KOPT-K1 (cell line): ENCODE data around the gene PTGFRN.

Experiments
- H3K27ac ChIP-seq: fragments of 200-600 bp; sonication (generic); 2 replicates; pipeline ENCODE4 v1.5.1; 2016; ENCODE audit warnings: antibody characterized with exemption, mild to moderate bottlenecking, low read depth, low read length; ENCODE audit not compliant: poor library complexity, severe bottlenecking
- H3K36me3 ChIP-seq: fragments of 200-600 bp; sonication (generic); 2 replicates; pipeline ENCODE4 v1.5.1; 2017; ENCODE audit warnings: antibody characterized with exemption, mild to moderate bottlenecking, low read length, moderate library complexity; ENCODE audit not compliant: insufficient read depth
- H3K9me3 ChIP-seq: fragments of 200-600 bp; sonication (generic); 2 replicates; pipeline ENCODE4 v1.5.1; 2017; ENCODE audit warnings: antibody characterized with exemption, low read length, mild to moderate bottlenecking; ENCODE audit not compliant: insufficient read depth, poor library complexity, severe bottlenecking

The PTGFRN gene

DNA sequence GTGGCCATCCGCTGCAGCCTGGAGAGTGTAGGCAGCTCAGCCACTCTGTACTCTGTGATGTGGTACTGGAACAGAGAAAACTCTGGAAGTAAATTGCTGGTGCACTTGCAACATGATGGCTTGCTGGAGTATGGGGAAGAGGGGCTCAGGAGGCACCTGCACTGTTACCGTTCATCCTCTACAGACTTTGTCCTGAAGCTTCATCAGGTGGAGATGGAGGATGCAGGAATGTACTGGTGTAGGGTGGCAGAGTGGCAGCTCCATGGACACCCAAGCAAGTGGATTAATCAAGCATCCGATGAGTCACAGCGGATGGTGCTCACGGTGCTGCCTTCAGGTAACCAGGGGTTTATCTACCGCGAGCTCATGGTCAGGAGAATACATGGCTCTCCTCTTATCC, 115.9 kb downstream of the PTGFRN start:
- Histone ChIP-seq H3K9me3 (no peaks in the 10 kb centered on the region), H3K27ac (no peak overlapping the region), H3K36me3 (no peaks in the 10 kb centered on the region)

- no peaks in the 10 kb centered on the region for H3K9me3 ChIP-seq
- no peak overlapping the region for H3K27ac ChIP-seq
- no peaks in the 10 kb centered on the region for H3K36me3 ChIP-seq
Observed at GRCh38 chr1:117026361-117026760, 116.6 kb downstream of the PTGFRN start.

DNA sequence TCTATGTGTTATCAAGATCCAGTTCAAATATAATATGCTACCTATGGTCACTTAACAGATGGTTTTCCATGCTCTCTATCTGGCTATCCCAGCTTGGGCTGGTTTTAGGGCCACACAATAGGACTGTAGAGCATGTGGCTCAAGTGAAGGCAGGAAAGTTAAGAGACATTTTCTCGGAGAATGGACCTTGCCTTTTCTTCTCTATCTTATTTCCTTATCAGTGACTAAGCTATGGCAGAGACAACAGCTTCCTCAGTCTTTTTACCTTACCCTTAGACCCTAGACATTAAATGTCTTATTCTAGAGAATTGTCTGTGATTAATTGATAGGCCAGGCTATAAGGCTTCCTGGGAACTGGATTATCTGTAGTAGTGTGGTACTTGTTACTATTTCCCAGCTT, 120.0 kb downstream of the PTGFRN start:
- Histone ChIP-seq H3K9me3 (no peaks in the 10 kb centered on the region), H3K36me3 (no peaks in the 10 kb centered on the region), H3K27ac (no peak overlapping the region)

- H3K9me3 ChIP-seq = no peaks in the 10 kb centered on the region
- no peak overlapping the region for H3K27ac ChIP-seq
- H3K36me3 ChIP-seq = no peaks in the 10 kb centered on the region
Observed at GRCh38 chr1:117030271-117030877, 120.7 kb downstream of the PTGFRN start.

GRCh38 chr1:117032266-117032665, 122.5 kb downstream of the PTGFRN start:
- no peaks in the 10 kb centered on the region for H3K36me3 ChIP-seq
- H3K27ac ChIP-seq = no peak overlapping the region
- no peaks in the 10 kb centered on the region for H3K9me3 ChIP-seq

DNA sequence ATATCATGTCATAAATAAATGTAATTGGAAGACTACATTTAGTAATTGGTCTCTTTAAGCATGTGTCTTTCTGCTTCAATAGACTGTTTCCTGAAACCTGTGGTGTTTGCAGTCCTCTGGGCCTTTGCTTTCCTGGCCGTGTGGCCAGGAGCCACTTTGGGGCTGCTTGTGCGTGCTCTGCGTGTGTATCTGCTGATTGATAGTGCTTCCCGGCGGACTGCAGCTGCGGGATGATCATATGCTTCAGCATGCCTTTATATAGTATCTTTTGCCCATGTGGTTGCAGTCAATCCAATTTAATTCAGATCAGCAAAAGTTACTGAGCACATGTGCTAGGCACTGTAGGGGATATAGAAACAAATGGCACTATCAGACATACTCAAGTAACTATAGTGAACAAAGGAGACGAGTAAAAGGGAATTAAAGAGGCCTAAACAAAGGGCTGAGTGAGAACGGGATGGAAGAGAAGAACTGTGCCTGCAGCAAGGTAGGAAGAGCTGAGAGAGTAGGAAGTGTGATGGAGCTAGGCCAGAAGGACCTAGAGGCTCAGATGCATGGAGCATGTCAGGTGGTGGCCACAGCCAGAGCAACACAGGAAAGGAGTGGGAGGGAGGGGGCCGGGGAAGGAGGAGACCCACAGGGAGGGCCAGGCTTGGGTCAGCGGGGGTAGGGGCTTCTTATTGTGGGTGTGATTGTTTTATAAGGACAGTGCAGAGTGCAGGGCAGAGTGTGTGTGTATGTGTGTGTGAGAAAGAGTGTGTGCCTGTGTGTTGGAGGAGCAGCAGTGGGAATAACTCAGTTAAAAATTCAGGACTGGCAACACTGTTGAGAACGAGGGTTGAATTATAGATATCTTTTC, 123.2 kb downstream of the PTGFRN start:
- no peaks in the 10 kb centered on the region for H3K9me3 ChIP-seq
- no peak overlapping the region for H3K27ac ChIP-seq
- no peaks in the 10 kb centered on the region for H3K36me3 ChIP-seq

GRCh38 chr1:117033772-117034171, 124.1 kb downstream of the PTGFRN start:
- Histone ChIP-seq H3K27ac (no peak overlapping the region), H3K9me3 (no peaks in the 10 kb centered on the region), H3K36me3 (no peaks in the 10 kb centered on the region)

DNA sequence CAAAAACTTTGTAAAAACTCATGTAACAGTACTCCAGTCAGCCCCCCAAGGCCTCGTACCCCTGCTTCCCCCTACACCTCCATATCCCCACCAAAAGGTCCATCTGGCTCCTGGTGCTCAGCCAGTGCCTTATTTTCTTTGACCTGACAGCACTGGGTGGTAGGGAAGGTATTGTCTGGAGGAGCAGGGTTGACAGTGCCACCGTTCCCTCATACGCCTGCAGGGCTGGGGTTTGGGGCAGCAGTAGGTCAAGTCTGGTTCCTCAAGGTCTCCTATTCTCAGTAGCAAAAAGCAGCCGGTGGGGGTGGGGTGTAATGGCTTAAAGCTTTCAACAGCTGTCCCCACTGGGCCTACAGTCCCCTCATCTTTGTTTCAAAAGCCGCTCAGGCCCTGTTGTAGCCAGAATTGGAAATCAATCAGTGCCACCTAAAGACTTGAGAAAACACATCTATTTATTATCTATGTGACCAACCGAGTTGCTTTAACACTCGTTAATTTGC, 125.1 kb downstream of the PTGFRN start:
- Histone ChIP-seq H3K36me3 (no peaks in the 10 kb centered on the region), H3K9me3 (no peaks in the 10 kb centered on the region)

GRCh38 chr1:117036018-117036461, 126.3 kb downstream of the PTGFRN start:
- no peaks in the 10 kb centered on the region for H3K9me3 ChIP-seq
- H3K27ac ChIP-seq = no peak overlapping the region
- H3K36me3 ChIP-seq = no peaks in the 10 kb centered on the region

More for the DNA sequence above, 125.1 kb downstream of the PTGFRN start:
- H3K27ac ChIP-seq = no peak overlapping the region

GRCh38 chr1:117037802-117038201, 128.1 kb downstream of the PTGFRN start:
- Histone ChIP-seq H3K36me3 (no peaks in the 10 kb centered on the region), H3K9me3 (no peaks in the 10 kb centered on the region), H3K27ac (no peak overlapping the region)

- no peaks in the 10 kb centered on the region for H3K9me3 ChIP-seq
- no peaks in the 10 kb centered on the region for H3K36me3 ChIP-seq
- no peak overlapping the region for H3K27ac ChIP-seq
Observed at GRCh38 chr1:117038236-117038635, 128.5 kb downstream of the PTGFRN start.
